Glutamatergic neuron (in vitro differentiated cells): ENCODE measurements around the gene GRB10. TPM values are rescaled to one million over a fixed set of nuclear protein-coding genes. Genes with fewer than 3 reads are reported as not detected.

ENCODE experiments used
- DNase-seq: peaks from one replicate; pipeline ENCODE4 v3.0.0; 2022
- H3K27ac Mint-ChIP-seq: one replicate; pipeline ENCODE4 v1.8.0; 2020; ENCODE audit warnings: mild to moderate bottlenecking, mixed read lengths, inconsistent platforms; ENCODE audit not compliant: unreplicated experiment
- H3K27me3 Mint-ChIP-seq: one replicate; pipeline ENCODE4 v1.8.0; 2020; ENCODE audit warnings: mild to moderate bottlenecking, moderate library complexity, mixed read lengths, inconsistent platforms; ENCODE audit not compliant: unreplicated experiment
- H3K36me3 Mint-ChIP-seq: one replicate; pipeline ENCODE4 v1.8.0; 2020; ENCODE audit warnings: mild to moderate bottlenecking, mixed read lengths, inconsistent platforms; ENCODE audit not compliant: unreplicated experiment
- H3K4me1 Mint-ChIP-seq: one replicate; pipeline ENCODE4 v1.8.0; 2020; ENCODE audit warnings: mild to moderate bottlenecking, low read depth, mixed read lengths, inconsistent platforms; ENCODE audit not compliant: unreplicated experiment
- H3K4me3 Mint-ChIP-seq: one replicate; pipeline ENCODE4 v1.8.0; 2020; ENCODE audit warnings: mild to moderate bottlenecking, mixed read lengths, inconsistent platforms; ENCODE audit not compliant: unreplicated experiment
- H3K9me3 Mint-ChIP-seq: one replicate; pipeline ENCODE4 v1.8.0; 2020; ENCODE audit warnings: mild to moderate bottlenecking, moderate library complexity, mixed read lengths, inconsistent platforms; ENCODE audit not compliant: unreplicated experiment
- CTCF ChIP-seq: fragments of 200-600 bp; sonication (generic); IDR thresholded peaks from one replicate; pipeline ENCODE4 v1.5.0; 2021; ENCODE audit not compliant: partially characterized antibody, unreplicated experiment
- total RNA-seq: library from RNA; stranded (reverse); fragmentation: NEBNext Ultra II Directional; extraction: Animal tissue kit (Norgen Biotek cat#: 25700); gene quantifications from one replicate; pipeline ENCODE4 v1.2.1, GENCODE V29; 2021; ENCODE audit not compliant: unreplicated experiment

GRB10 gene
- total RNA-seq, 1 donor from 2014 or later, result 182 TPM

DNA sequence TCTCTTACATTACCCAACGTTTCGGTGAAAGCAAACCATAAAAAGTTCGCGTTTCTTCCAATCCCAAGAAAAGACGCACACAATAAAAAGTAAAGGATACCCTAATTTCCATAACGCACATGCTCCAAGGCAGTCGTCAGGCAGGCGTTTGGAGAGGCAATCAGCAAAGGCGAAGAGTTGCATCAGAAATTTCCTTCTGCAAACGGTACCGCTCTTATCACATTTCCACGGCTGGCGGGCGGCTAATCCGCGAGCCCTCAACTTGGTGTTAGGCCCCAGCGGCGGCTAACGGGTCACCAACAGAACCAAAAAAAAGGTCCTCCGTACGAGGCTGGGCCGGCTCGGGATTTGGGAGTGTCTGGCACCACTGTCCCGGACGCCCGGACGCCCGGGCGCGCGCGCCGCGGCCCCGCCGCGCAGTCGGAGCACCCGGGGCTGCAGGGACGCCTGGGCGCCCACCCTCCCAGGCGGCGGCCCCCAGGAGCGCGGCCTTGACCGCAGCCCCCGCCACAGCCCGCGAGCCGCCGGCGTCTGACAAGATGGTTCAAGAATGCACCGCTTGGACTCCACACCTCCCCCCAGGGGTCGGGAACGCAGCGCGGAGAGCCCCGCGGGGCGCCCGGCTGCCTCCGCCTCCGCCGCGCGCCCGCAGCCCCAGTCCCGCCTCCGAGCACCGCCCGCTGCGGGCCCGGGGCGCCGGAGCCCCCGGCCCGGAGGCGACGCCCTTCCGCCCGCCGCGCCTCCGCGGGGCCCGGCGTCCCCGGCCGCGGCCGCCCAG, 9.8 kb upstream of the GRB10 start:
- DNase-seq, result peak; percentile 66
- no peaks in the 10 kb centered on the region for H3K36me3 Mint-ChIP-seq
- peaks cover 11% of the 10 kb centered on the region for H3K9me3 Mint-ChIP-seq
- TF ChIP-seq CTCF, result no peak
- peak overlapping the region; percentile 95 for H3K4me3 Mint-ChIP-seq
- H3K27me3 Mint-ChIP-seq, result peaks cover 3% of the 10 kb centered on the region
- peaks cover 15% of the 10 kb centered on the region for H3K4me1 Mint-ChIP-seq
- peak overlapping the region; percentile 87 for H3K27ac Mint-ChIP-seq

DNA sequence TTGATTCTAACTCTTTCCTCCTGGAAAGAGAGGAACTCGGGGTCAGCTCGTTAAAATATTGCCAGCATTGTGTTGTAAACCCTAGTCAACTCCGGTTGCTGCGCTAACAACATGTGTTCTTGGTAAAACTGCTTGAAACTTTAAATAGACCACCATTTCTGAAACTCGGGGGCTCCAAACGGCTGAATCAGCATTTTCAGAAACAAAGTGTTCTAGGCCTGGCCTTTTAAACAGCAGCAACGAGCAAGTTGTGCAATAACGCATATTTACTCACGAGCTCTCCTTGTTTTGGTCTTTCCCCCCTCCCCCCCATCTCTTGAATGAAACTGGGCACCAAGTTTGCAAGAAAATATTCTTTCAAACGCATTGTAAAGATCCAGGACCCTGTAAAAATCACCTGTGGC, 9.2 kb upstream of the GRB10 start:
- peaks cover 3% of the 10 kb centered on the region for H3K27me3 Mint-ChIP-seq
- H3K4me3 Mint-ChIP-seq, result peak overlapping the region; percentile 95
- no peak for DNase-seq
- peaks cover 5% of the 10 kb centered on the region for H3K36me3 Mint-ChIP-seq
- peak overlapping the region; percentile 87 for H3K27ac Mint-ChIP-seq
- H3K9me3 Mint-ChIP-seq, result peaks cover 12% of the 10 kb centered on the region
- H3K4me1 Mint-ChIP-seq, result peaks cover 15% of the 10 kb centered on the region
- TF ChIP-seq CTCF, result no peak

GRCh38 chr7:50791363-50791937, 8.8 kb upstream of the GRB10 start:
- H3K27me3 Mint-ChIP-seq, result peaks cover 3% of the 10 kb centered on the region
- no peak overlapping the region for H3K27ac Mint-ChIP-seq
- peaks cover 15% of the 10 kb centered on the region for H3K4me1 Mint-ChIP-seq
- peaks cover 13% of the 10 kb centered on the region for H3K9me3 Mint-ChIP-seq
- DNase-seq, result no peak
- peak overlapping the region; percentile 95 for H3K4me3 Mint-ChIP-seq
- no peak for TF ChIP-seq CTCF
- H3K36me3 Mint-ChIP-seq, result peaks cover 9% of the 10 kb centered on the region

DNA sequence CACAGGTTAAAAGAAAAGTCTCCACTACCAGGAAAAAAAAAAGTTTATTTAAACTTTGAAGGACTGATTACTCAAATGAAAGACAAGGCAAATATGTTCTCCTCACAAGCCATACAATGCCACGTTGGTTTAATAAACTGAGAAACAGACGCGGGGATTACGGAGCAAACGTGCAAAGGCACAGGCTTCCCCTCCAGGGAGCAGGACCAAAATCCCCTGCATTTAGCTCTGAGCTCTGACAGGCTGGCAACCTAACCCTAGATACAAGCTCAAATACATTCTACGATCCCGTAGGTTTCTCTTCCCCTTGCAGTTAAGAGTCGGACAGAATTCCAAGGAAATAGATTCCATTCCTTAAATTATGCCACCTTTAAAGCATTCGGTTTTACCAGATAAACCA, 7.7 kb upstream of the GRB10 start:
- DNase-seq, result no peak
- H3K27ac Mint-ChIP-seq, result no peak overlapping the region
- peaks cover 15% of the 10 kb centered on the region for H3K4me1 Mint-ChIP-seq
- H3K36me3 Mint-ChIP-seq, result peaks cover 9% of the 10 kb centered on the region
- peak overlapping the region; percentile 76 for H3K4me3 Mint-ChIP-seq
- peaks cover 3% of the 10 kb centered on the region for H3K27me3 Mint-ChIP-seq
- peaks cover 13% of the 10 kb centered on the region for H3K9me3 Mint-ChIP-seq
- no peak for TF ChIP-seq CTCF

GRCh38 chr7:50788382-50788781, 5.7 kb upstream of the GRB10 start:
- Mint-ChIP-seq H3K4me1 (peaks cover 20% of the 10 kb centered on the region), H3K36me3 (peaks cover 9% of the 10 kb centered on the region), H3K27ac (no peak overlapping the region), H3K9me3 (peaks cover 9% of the 10 kb centered on the region), H3K27me3 (peaks cover 4% of the 10 kb centered on the region), H3K4me3 (no peak overlapping the region)
- TF ChIP-seq CTCF, result no peak
- no peak for DNase-seq
